Adrenal gland (tissue), 5 donors: ENCODE data around the gene TEX2.

Experiments
- CTCF ChIP-seq, 6 experiments: fragments of 450-650 bp in 4 of 6; fragments of 200-600 bp in 2 of 6; sonication (generic) in 1 of 6; IDR thresholded peaks; 1 replicate in 5 of 6; 2 replicates in 1 of 6; pipeline versions ENCODE4 v1.5.1 to v1.8.0; 2016 to 2021; ENCODE audit warnings: antibody characterized with exemption in 6 of 6, mild to moderate bottlenecking in 2 of 6, moderate library complexity in 1 of 6
- POLR2A ChIP-seq, 2 donors: fragments of 450-650 bp; IDR thresholded peaks; one replicate each; pipeline ENCODE4 v1.6.1; 2017; ENCODE audit warnings: antibody characterized with exemption in 2 of 2, mild to moderate bottlenecking in 2 of 2, moderate library complexity in 1 of 2
- donor health status: DM: no; HTN: no; CAD: no.

- TF ChIP-seq CTCF (IDR thresholded peaks at IDR 0.05) (no peak), POLR2A (IDR thresholded peaks at IDR 0.05) (peak in 1 of 2 donors; percentile 55)
These were observed 88.2 kb downstream of the TEX2 start for GRCh38 chr17:64174686-64175456.
